Mucosa of rectum (tissue), 2 donors: ENCODE data around the gene DDIAS.
"Not testable (repeated sequence)": the region's sequence is repeated elsewhere in the genome, so short reads cannot be mapped to it uniquely, and the experiment has no call there.

Source experiments
- H3K27ac ChIP-seq, 2 donors: one replicate each; pipeline ENCODE4 v1.7.0; 2013; ENCODE audit warnings: inconsistent platforms in 2 of 2, low read depth in 2 of 2, low read length in 2 of 2
- H3K27me3 ChIP-seq, 2 donors: one replicate each; pipeline ENCODE4 v1.7.0; 2013; ENCODE audit warnings: low read length in 2 of 2; ENCODE audit not compliant: control insufficient read depth in 2 of 2, insufficient read depth in 2 of 2
- H3K36me3 ChIP-seq, 2 donors: one replicate each; pipeline ENCODE4 v1.7.0; 2013; ENCODE audit warnings: low read length in 2 of 2; ENCODE audit not compliant: control insufficient read depth in 2 of 2, insufficient read depth in 2 of 2
- H3K4me1 ChIP-seq, 2 donors: one replicate each; pipeline ENCODE4 v1.7.0; 2013; ENCODE audit warnings: low read length in 2 of 2, mild to moderate bottlenecking in 1 of 2; ENCODE audit not compliant: control insufficient read depth in 2 of 2, insufficient read depth in 2 of 2
- H3K4me3 ChIP-seq, 2 donors: one replicate each; pipeline ENCODE4 v1.7.0; 2013; ENCODE audit warnings: low read length in 2 of 2
- H3K9ac ChIP-seq, 2 donors: one replicate each; pipeline ENCODE4 v1.7.0; 2013; ENCODE audit warnings: low read length in 2 of 2, low read depth in 1 of 2, mild to moderate bottlenecking in 1 of 2
- H3K9me3 ChIP-seq, 2 donors: one replicate each; pipeline ENCODE4 v1.7.0; 2013; ENCODE audit warnings: low read length in 2 of 2; ENCODE audit not compliant: control insufficient read depth in 2 of 2
- donor health status: healthy.
- donor health status: Normal muscosa, but diverticular disease.

The DDIAS gene

GRCh38 chr11:82919786-82920185 is 18.2 kb downstream of the DDIAS start:
- H3K27ac ChIP-seq: peak overlapping the region; percentile 21 to 43
- not testable (repeated sequence) for H3K9me3 ChIP-seq, H3K4me1 ChIP-seq, H3K36me3 ChIP-seq, H3K9ac ChIP-seq, H3K27me3 ChIP-seq, H3K4me3 ChIP-seq

DNA sequence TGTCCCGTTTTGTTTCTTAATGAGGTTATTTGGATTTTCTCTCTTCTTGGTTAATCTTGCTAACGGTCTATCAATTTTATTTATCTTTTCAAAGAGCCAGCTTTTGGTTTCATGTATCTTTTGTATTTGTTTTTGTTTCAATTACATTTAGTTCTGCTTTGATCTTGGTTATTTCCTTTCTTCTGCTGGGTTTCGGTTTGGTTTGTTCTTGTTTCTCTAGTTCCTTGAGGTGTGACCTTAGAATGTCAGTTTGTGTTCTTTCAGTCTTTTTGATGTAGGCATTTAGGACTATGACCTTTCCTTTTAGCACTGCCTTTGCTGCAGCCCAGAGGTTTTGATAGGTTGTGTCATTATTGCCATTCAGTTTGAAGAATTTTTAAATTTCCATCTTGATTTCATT is 18.7 kb downstream of the DDIAS start:
- not testable (repeated sequence) for H3K4me1 ChIP-seq, H3K9ac ChIP-seq, H3K4me3 ChIP-seq, H3K36me3 ChIP-seq, H3K27me3 ChIP-seq, H3K9me3 ChIP-seq
- peak overlapping the region; percentile 43 to 51 for H3K27ac ChIP-seq

DNA sequence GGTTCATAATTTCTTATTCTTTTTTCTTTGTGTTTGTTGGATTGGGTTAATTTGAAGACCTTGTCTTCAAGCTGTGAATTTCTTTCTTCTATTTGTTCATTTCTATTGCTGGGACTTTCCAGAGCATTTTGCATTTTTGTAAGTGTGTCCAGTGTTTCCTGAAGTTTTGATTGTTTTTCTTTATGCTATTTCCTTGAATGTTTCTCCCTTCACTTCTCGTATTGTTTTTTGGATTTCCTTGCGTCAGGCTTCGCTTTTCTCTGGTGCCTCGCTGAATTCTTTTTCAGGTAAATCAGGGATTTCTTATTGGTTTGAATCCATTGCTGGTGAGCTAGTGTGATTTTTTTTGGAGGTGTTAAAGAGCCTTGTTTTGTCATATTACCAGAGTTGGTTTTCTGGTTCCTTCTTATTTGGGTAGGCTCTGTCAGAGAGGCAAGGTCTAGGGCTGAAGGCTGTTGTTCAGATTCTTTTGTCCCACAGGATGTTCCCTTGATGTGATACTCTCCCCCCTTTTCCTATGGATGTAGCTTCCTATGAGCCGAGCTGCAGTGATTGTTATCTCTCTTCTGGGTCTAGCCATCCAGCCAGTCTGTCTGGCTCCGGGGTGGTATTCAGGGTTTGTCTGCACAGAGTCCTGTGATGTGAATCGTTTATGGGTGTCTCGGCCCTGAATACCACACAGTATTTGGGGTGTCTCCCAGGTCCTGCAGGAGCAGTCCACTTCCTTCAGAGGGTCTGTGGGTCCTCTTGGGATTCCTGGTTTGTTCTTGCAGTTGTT is 21.0 kb downstream of the DDIAS start:
- not testable (repeated sequence) for H3K27me3 ChIP-seq, H3K9me3 ChIP-seq, H3K36me3 ChIP-seq, H3K4me1 ChIP-seq, H3K4me3 ChIP-seq, H3K9ac ChIP-seq, H3K27ac ChIP-seq

DNA sequence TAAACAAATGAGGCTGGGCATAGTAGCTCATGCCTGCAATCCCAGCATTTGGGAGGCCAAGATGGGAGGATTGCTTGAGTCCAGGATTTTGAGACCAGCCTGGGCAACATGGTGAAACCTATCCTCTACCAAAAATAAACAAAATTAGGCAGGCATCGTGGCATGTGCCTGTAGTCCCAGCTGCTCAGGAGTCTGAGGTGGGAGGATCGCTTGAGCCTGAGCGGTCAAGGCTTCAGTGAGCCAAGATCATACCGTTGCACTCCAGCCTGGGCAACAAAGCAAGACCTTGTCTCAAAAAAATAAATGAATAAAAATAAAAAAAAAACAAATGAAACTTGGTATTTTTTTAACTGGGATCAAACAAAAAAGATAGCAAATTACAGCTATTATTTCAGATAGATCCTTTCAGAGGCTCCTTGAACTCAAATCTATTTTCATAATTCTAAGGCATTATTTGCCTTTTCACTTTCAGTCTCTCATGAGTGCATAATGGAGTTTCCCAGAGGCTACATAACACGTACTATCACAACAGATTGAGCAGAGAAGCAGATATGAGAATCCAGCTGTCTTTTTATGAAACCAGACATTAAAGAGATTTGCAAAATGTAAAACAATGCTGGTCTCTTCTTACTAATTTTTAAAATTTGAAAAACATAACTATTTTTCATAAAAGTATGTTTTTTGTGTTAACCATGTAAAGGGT is 23.1 kb downstream of the DDIAS start:
- Histone ChIP-seq H3K9me3 (no peaks in the 10 kb centered on the region), H3K9ac (no peak overlapping the region), H3K4me1 (no peaks in the 10 kb centered on the region), H3K4me3 (no peak overlapping the region), H3K36me3 (no peaks in the 10 kb centered on the region), H3K27me3 (no peaks in the 10 kb centered on the region), H3K27ac (no peak overlapping the region)

DNA sequence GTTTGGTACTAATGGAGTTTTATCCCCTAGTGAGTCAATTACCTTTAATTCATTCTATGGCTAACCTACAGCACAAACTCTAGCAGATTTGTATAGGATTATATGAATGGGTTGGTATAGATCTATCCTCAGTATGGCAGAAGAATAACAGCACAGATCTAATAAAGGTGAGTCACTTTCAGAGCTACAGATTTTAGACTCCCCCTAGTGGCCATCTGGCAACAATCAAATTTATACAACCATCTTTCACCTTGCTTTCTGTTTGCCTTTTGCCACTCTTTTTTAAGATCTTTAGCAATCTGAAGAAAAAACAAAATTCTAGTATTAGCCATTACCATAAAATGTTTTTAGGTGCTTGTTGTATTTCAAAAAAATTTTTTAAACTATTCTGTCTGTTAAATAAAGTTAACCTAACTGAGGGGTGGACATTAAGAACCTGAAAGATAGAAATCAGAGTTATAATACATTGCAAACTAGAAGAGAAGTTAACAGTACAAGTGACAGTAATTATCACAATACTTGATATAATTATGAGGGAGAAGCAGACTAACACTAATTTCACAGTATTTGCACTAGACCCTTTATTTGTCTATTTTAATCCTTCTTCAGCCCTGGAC is 25.8 kb downstream of the DDIAS start:
- Histone ChIP-seq H3K9me3 (no peaks in the 10 kb centered on the region), H3K27ac (no peak overlapping the region), H3K9ac (no peak overlapping the region), H3K27me3 (no peaks in the 10 kb centered on the region), H3K4me1 (no peaks in the 10 kb centered on the region), H3K36me3 (no peaks in the 10 kb centered on the region), H3K4me3 (no peak overlapping the region)

- H3K9ac ChIP-seq: no peak overlapping the region
- H3K27me3 ChIP-seq: no peaks in the 10 kb centered on the region
- H3K27ac ChIP-seq: no peak overlapping the region
- H3K36me3 ChIP-seq: no peaks in the 10 kb centered on the region
- H3K4me1 ChIP-seq: no peaks in the 10 kb centered on the region
- H3K4me3 ChIP-seq: no peak overlapping the region
- H3K9me3 ChIP-seq: no peaks in the 10 kb centered on the region
These were observed 27.6 kb downstream of the DDIAS start for GRCh38 chr11:82929121-82929520.

DNA sequence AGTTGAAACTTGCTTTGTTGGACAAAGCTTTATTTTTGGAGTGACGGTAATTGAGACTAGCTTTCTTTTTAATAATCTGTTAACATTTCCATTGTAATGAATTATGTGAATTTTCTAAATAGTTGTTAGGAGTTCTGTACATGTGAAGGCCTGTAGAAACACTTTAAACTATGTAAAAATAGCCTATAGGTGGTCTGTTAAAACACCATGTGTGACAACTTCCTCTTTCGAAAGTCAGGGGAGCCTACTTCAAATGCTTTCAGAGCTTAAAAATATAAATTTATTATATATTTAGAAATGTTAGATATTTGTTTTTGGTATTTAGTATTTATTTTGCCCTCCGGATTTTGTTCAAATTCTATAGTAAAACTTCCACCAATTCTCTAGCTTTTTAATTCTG is 28.7 kb downstream of the DDIAS start:
- Histone ChIP-seq H3K9me3 (no peaks in the 10 kb centered on the region), H3K27me3 (no peaks in the 10 kb centered on the region), H3K4me1 (no peaks in the 10 kb centered on the region), H3K9ac (no peak overlapping the region), H3K36me3 (no peaks in the 10 kb centered on the region), H3K27ac (no peak overlapping the region), H3K4me3 (no peak overlapping the region)

- Histone ChIP-seq H3K4me3 (no peak overlapping the region), H3K4me1 (no peaks in the 10 kb centered on the region), H3K27me3 (no peaks in the 10 kb centered on the region), H3K9ac (no peak overlapping the region), H3K36me3 (no peaks in the 10 kb centered on the region), H3K9me3 (no peaks in the 10 kb centered on the region), H3K27ac (no peak overlapping the region)
These were observed 29.2 kb downstream of the DDIAS start for GRCh38 chr11:82930734-82931133.

GRCh38 chr11:82932564-82932963 is 31.0 kb downstream of the DDIAS start:
- no peaks in the 10 kb centered on the region for H3K4me1 ChIP-seq
- no peaks in the 10 kb centered on the region for H3K27me3 ChIP-seq

DNA sequence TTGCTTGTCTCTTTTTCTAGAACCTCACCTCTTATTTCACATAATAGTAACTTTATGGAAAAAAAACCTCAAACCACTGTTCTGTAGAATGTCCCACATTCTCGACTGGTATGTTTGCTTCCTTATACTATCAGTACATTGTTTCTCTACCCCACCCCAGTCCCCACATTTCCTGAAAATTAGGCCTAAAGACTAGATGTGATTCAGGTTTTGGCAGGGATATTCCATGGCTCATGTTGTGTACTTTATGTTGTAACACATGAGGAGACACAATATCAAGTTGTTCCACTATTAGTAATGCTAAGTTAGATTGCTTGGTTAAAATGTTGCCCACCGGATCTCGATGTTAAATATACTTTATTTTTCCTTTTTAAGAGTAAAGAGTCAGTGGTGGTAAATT is 34.7 kb downstream of the DDIAS start:
- no peak overlapping the region for H3K9ac ChIP-seq
- no peaks in the 10 kb centered on the region for H3K4me1 ChIP-seq
- H3K27me3 ChIP-seq: no peaks in the 10 kb centered on the region
- no peaks in the 10 kb centered on the region for H3K36me3 ChIP-seq
- H3K27ac ChIP-seq: no peak overlapping the region
- H3K4me3 ChIP-seq: no peak overlapping the region
- H3K9me3 ChIP-seq: no peaks in the 10 kb centered on the region

More at GRCh38 chr11:82932564-82932963, 31.0 kb downstream of the DDIAS start:
- Histone ChIP-seq H3K9ac (no peak overlapping the region), H3K4me3 (no peak overlapping the region), H3K36me3 (no peaks in the 10 kb centered on the region), H3K9me3 (no peaks in the 10 kb centered on the region), H3K27ac (no peak overlapping the region)
